Measurements from ENCODE around the gene LPAR3. TPM values are rescaled to one million over a fixed set of nuclear protein-coding genes. Genes with fewer than 3 reads are reported as not detected.

LPAR3 gene
- total RNA-seq, 1 donor from 2014 or later = 4.4 TPM

GRCh38 chr1:84855691-84856630 lies 37.0 kb downstream of the LPAR3 start:
- no peak for DNase-seq

- no peak for DNase-seq
These were observed 37.8 kb downstream of the LPAR3 start for GRCh38 chr1:84855168-84855567.

- DNase-seq = no peak
These were observed 39.0 kb downstream of the LPAR3 start for GRCh38 chr1:84853741-84854721.

- no peak for DNase-seq
These were observed 41.2 kb downstream of the LPAR3 start for GRCh38 chr1:84851839-84852238.

GRCh38 chr1:84849357-84849975 lies 43.5 kb downstream of the LPAR3 start:
- DNase-seq = no peak

- DNase-seq = no peak
These were observed 45.5 kb downstream of the LPAR3 start for GRCh38 chr1:84847253-84848250.

GRCh38 chr1:84846387-84846786 lies 46.6 kb downstream of the LPAR3 start:
- no peak for DNase-seq

GRCh38 chr1:84845357-84845756 lies 47.6 kb downstream of the LPAR3 start:
- DNase-seq = no peak

GRCh38 chr1:84844094-84844493 lies 48.9 kb downstream of the LPAR3 start:
- DNase-seq = no peak

GRCh38 chr1:84842748-84843231 lies 50.2 kb downstream of the LPAR3 start:
- peak; percentile 48 for DNase-seq

GRCh38 chr1:84841971-84842370 lies 51.0 kb downstream of the LPAR3 start:
- DNase-seq = no peak

GRCh38 chr1:84840346-84840745 lies 52.7 kb downstream of the LPAR3 start:
- DNase-seq = no peak

- DNase-seq = no peak
These were observed 53.5 kb downstream of the LPAR3 start for GRCh38 chr1:84839544-84839943.

GRCh38 chr1:84836145-84836544 lies 56.9 kb downstream of the LPAR3 start:
- no peak for DNase-seq

- no peak for DNase-seq
These were observed 57.8 kb downstream of the LPAR3 start for GRCh38 chr1:84835169-84835568.

GRCh38 chr1:84834419-84835064 lies 58.5 kb downstream of the LPAR3 start:
- DNase-seq = no peak

GRCh38 chr1:84833194-84833593 lies 59.8 kb downstream of the LPAR3 start:
- no peak for DNase-seq

GRCh38 chr1:84830136-84830535 lies 62.9 kb downstream of the LPAR3 start:
- no peak for DNase-seq

- DNase-seq = no peak
These were observed 65.0 kb downstream of the LPAR3 start for GRCh38 chr1:84827976-84828375.

- no peak for DNase-seq
These were observed 65.5 kb downstream of the LPAR3 start for GRCh38 chr1:84827555-84827954.

All from skin of body (tissue), 2 donors.